DOHH2 (cell line): ENCODE results near the gene NIN.

ENCODE experiments used
- H3F3A ChIP-seq: fragments of 200-600 bp; sonication (generic), shearing (Covaris generic); 2 replicates; pipeline ENCODE4 v1.6.0; 2016; ENCODE audit warnings: antibody characterized with exemption, mild to moderate bottlenecking; ENCODE audit not compliant: control insufficient read depth, insufficient read depth
- H3K27ac ChIP-seq: fragments of 200-600 bp; sonication (generic); 2 replicates; pipeline ENCODE4 v1.5.1; 2014; ENCODE audit warnings: low read depth, mild to moderate bottlenecking, low read length, moderate library complexity
- H3K27me3 ChIP-seq: fragments of 200-600 bp; sonication (generic); 2 replicates; pipeline ENCODE4 v1.6.1; 2014; ENCODE audit warnings: mild to moderate bottlenecking, low read length, mixed read lengths; ENCODE audit not compliant: control insufficient read depth
- H3K36me3 ChIP-seq: fragments of 200-600 bp; sonication (generic); 2 replicates; pipeline ENCODE4 v1.6.1; 2014; ENCODE audit warnings: mild to moderate bottlenecking, low read length, moderate library complexity, mixed read lengths; ENCODE audit not compliant: control insufficient read depth
- H3K4me1 ChIP-seq: fragments of 200-600 bp; sonication (generic); 2 replicates; pipeline ENCODE4 v1.6.1; 2014; ENCODE audit warnings: mild to moderate bottlenecking, low read length, mixed read lengths; ENCODE audit not compliant: control insufficient read depth
- H3K4me2 ChIP-seq: fragments of 200-600 bp; sonication (generic); 2 replicates; pipeline ENCODE4 v1.6.0; 2014; ENCODE audit warnings: mild to moderate bottlenecking, low read length, moderate library complexity
- H3K4me3 ChIP-seq: fragments of 200-600 bp; sonication (generic); 2 replicates; pipeline ENCODE4 v1.5.1; 2014; ENCODE audit warnings: mild to moderate bottlenecking, low read length, mixed read lengths
- H3K79me2 ChIP-seq: fragments of 200-600 bp; sonication (generic); 2 replicates; pipeline ENCODE4 v1.6.1; 2014; ENCODE audit warnings: mild to moderate bottlenecking, low read length, mixed read lengths; ENCODE audit not compliant: control insufficient read depth
- H3K9me2 ChIP-seq: fragments of 200-600 bp; sonication (generic); replicated peaks from 2 replicates; pipeline ENCODE4 v1.6.1; 2014; ENCODE audit warnings: mild to moderate bottlenecking, low read length, mixed read lengths; ENCODE audit not compliant: control insufficient read depth
- H3K9me3 ChIP-seq: fragments of 200-600 bp; sonication (generic); 2 replicates; pipeline ENCODE4 v1.6.1; 2014; ENCODE audit warnings: antibody characterized with exemption, low read length, mixed read lengths; ENCODE audit not compliant: control insufficient read depth, insufficient read depth
- H4K20me1 ChIP-seq: fragments of 200-600 bp; sonication (generic); 2 replicates; pipeline ENCODE4 v1.6.0; 2014; ENCODE audit warnings: low read depth, mild to moderate bottlenecking, antibody characterized with exemption, low read length, moderate library complexity; ENCODE audit not compliant: control insufficient read depth, insufficient read depth
- CTCF ChIP-seq: fragments of 200-600 bp; sonication (generic); IDR thresholded peaks from one replicate; pipeline ENCODE4 v1.5.1; 2014; ENCODE audit warnings: antibody characterized with exemption, mild to moderate bottlenecking, low read depth, low read length; ENCODE audit not compliant: poor library complexity, severe bottlenecking
- EZH2phosphoT487 ChIP-seq: fragments of 200-600 bp; sonication (generic); IDR thresholded peaks from 2 replicates; pipeline ENCODE4 v1.6.1; 2017; ENCODE audit warnings: borderline replicate concordance, mild to moderate bottlenecking, antibody characterized with exemption, low read length, moderate library complexity, mixed read lengths

The NIN gene

GRCh38 chr14:50758945-50759344 lies 72.0 kb downstream of the NIN start:
- H3K27ac ChIP-seq, result no peak overlapping the region
- no peak overlapping the region for H3K4me3 ChIP-seq
- no peak overlapping the region for H3K4me2 ChIP-seq
- peaks cover 16% of the 10 kb centered on the region for H3K79me2 ChIP-seq
- H3K9me3 ChIP-seq, result no peaks in the 10 kb centered on the region
- no peaks in the 10 kb centered on the region for H4K20me1 ChIP-seq
- no peaks in the 10 kb centered on the region for H3K9me2 ChIP-seq
- TF ChIP-seq EZH2phosphoT487 (no peak), CTCF (no peak)
- peaks cover 13% of the 10 kb centered on the region; the same call in 1 of the 2 replicates for H3F3A ChIP-seq
- H3K4me1 ChIP-seq, result peaks cover 24% of the 10 kb centered on the region
- no peaks in the 10 kb centered on the region for H3K27me3 ChIP-seq
- H3K36me3 ChIP-seq, result peaks cover 93% of the 10 kb centered on the region

GRCh38 chr14:50758305-50758704 lies 72.7 kb downstream of the NIN start:
- Histone ChIP-seq H3F3A (peaks cover 13% of the 10 kb centered on the region; the same call in 1 of the 2 replicates), H3K27me3 (no peaks in the 10 kb centered on the region), H3K9me2 (no peaks in the 10 kb centered on the region), H3K9me3 (no peaks in the 10 kb centered on the region), H3K4me3 (no peak overlapping the region), H3K79me2 (peaks cover 16% of the 10 kb centered on the region), H3K27ac (no peak overlapping the region), H4K20me1 (no peaks in the 10 kb centered on the region), H3K4me1 (peaks cover 24% of the 10 kb centered on the region), H3K4me2 (no peak overlapping the region), H3K36me3 (peaks cover 93% of the 10 kb centered on the region)
- TF ChIP-seq CTCF (no peak), EZH2phosphoT487 (no peak)

- no peak overlapping the region for H3K4me3 ChIP-seq
- H3K9me3 ChIP-seq, result no peaks in the 10 kb centered on the region
- no peak overlapping the region for H3K4me2 ChIP-seq
- TF ChIP-seq CTCF (no peak), EZH2phosphoT487 (no peak)
- H3F3A ChIP-seq, result peaks cover 13% of the 10 kb centered on the region; the same call in 1 of the 2 replicates
- H3K4me1 ChIP-seq, result peaks cover 24% of the 10 kb centered on the region
- H3K36me3 ChIP-seq, result peaks cover 93% of the 10 kb centered on the region
- no peaks in the 10 kb centered on the region for H3K27me3 ChIP-seq
- H4K20me1 ChIP-seq, result no peaks in the 10 kb centered on the region
- peaks cover 16% of the 10 kb centered on the region for H3K79me2 ChIP-seq
- no peak overlapping the region for H3K27ac ChIP-seq
- H3K9me2 ChIP-seq, result no peaks in the 10 kb centered on the region
These were observed 73.3 kb downstream of the NIN start for GRCh38 chr14:50757702-50758101.

- H3K4me1 ChIP-seq, result peaks cover 24% of the 10 kb centered on the region
- no peaks in the 10 kb centered on the region for H3K9me3 ChIP-seq
- TF ChIP-seq EZH2phosphoT487 (no peak), CTCF (no peak)
- peak overlapping the region; percentile 61 for H3K4me3 ChIP-seq
- peak overlapping the region; percentile 84 for H3K4me2 ChIP-seq
- peaks cover 13% of the 10 kb centered on the region; the same call in 1 of the 2 replicates for H3F3A ChIP-seq
- no peaks in the 10 kb centered on the region for H3K27me3 ChIP-seq
- no peaks in the 10 kb centered on the region for H3K9me2 ChIP-seq
- peak overlapping the region; percentile 70 for H3K27ac ChIP-seq
- H3K79me2 ChIP-seq, result peaks cover 16% of the 10 kb centered on the region
- no peaks in the 10 kb centered on the region for H4K20me1 ChIP-seq
- peaks cover 91% of the 10 kb centered on the region for H3K36me3 ChIP-seq
These were observed 74.7 kb downstream of the NIN start for GRCh38 chr14:50756300-50756699.
